Endometrium (tissue), 2 donors: ENCODE data around the gene NUAK1.

Experiments used
- FAIRE-seq: peaks from 2 replicates; lab custom pipeline; 2012; peaks lifted over from hg19 to GRCh38; lab: Jason Lieb, UNC
- donor health status: control.
- donor health status: control.

The NUAK1 gene

DNA sequence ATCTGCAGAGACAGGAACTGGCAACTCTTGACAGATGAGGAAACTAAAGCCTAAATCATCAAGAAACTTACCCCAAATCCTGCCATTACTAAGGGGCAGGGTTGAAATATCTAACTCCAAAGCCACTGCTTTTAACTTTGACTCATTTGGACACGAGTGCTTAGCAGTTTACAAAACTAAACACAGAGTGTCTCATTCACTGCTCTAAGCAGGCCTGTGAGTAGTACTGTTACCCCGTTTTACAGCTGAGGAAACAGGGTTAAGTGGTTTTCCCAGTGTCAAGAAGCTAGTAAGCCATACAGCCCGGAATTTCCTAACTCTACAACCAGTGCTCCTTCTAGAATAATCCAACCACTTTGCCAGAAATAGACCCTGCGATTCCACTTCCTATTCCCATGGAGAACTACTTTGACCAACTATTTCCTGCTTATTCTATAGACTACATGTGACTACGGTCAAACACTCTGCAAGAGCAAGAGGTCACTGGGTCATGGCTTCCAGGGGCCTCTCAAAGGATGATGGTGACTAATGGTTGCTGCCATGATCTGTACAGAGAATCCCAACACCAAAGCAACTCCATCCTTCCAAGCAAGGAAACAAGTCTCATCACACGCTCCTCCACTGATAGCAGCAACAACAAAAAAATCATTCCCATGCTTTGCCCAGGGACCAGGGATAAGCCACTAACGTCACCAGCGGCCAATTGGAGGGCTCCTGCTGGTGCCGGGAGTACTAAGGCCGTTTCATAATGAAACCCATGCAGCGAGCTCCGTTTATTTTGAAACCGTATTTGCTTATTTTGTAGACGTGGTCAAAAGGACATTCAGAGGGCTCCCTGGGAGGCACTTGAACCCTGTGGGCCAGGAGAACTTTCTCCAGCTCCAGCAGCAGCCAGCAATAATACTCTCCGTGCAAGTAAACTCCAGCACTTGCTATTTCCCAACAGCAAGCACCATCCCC lies 56.3 kb downstream of the NUAK1 start:
- no peak for FAIRE-seq

DNA sequence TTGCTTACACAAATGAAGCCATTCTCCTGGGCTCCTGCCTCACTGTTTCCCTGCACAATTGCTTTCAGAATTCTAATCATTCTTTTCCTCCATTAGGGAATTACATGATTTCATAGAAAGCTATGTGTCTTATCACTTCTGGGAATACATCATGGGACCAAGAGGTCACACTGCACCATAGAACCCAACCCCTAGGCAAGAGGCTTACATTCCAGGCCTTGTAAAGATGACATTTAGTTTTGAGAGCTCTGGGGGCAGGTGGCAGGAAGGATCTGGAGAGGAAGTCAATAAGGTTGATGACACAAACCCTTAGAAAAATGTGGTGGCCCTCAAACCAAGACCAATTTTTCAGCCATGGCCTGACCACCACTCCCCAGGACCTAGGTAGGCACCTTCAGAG lies 57.1 kb downstream of the NUAK1 start:
- no peak for FAIRE-seq

DNA sequence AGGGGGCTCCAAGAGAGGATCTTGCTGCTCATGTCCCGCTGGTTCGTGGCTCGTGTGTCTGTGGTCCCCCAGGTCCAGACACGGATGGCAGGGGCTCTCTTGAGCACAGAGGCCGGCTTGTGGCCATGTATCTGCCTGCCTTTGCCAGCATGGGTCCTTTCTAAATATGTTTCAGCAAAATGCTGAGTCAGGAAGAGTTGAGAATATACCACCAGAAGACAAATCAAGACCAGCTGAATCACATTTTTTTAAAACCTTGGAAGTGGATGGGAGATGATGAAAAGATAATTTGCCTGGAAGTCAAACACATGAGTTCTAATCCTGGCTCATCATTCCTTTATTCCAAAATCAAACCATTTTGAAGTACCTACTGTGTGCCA lies 58.0 kb downstream of the NUAK1 start:
- FAIRE-seq, result no peak

DNA sequence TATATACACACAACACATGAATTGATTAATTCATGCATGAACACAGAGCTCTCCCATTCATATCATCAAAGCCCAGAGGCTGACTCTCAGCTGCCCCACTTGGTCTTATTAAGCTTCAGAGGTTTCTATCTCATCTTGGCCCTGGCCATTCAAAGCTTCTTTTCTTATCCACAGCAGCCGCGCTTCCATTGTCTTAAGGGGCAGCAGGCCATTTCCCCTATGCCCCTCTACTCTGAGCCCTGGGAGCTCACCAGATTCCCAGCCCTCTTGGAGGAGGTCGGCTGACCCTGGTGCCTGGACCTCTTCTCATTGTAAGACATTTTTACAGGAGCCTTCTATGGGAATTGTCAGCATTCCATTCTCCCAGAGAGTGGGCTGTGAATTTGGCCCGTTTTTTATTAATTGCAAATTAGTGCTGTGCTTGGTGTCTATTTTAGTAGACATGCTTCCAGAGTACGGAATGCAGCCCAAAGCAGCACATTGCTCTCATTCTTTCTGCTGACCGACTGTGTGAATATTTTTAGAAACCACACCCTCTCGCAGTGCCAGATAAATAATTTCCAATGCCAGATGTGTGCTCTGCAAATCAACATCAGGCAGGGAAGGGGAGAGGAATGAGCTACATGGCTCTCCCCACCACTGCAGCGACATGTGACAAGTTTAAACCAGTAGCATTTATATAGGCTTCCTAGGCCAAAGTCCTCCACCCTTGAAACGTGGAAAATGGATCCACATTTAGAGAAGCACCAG lies 58.5 kb downstream of the NUAK1 start:
- FAIRE-seq, result peak; percentile 91

DNA sequence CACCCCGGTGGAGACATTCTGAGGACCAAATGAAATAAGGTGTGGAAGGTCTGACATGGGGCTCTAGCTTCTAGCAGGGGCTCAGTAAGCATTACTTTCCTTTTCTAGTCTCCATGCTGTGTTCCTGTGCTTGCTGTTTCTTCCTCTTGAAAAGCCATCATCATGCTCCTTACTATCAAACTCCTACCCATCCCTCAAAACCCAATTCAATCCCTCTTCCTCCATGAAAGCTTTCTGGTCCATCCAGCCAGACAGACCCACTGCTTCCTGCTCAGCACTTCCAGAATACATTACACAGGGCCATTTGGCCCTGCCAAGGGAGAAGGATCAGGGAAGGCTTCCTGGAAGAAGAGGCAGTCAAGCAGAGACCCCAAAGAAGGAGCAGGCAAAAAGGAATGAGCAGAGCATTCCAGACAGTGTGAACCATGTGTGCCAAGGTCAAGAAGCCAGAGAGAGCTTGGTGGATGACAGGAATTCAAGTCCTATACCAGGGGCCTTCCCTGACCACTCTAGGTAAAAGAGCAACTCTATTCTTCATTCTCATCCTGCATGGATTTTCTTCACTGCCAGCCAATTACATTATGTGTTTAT lies 59.5 kb downstream of the NUAK1 start:
- no peak for FAIRE-seq

DNA sequence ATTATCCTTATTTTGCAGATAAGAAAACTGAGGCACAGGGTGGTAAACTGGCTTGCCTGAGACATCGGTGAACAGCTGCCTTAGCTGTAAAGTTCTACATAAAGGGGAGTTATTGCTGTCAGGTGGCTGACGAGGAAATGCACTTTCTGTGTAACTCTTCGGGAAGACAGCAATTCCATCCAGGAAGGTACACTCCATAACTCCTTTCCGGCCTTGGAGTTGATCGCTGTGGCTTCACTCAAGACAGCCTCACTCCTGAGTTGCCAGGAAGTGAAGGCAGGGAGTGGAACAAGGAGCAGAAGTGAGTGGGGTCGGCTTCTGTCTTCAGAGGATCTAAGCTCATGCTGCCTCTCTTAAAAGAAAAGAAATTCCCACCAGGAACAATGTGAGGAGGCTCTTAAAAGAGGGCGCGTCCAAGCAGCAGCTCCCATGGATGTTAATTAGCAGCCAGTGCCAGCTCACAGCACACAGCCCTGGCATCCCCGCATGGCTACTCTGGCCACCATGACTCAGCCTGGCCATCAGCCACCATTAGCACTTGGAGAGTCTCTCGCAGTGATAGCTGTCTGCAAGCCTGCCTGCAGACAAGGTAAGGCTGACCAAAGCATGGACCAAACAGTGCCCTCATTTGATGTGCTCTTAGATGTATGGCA lies 60.3 kb downstream of the NUAK1 start:
- no peak for FAIRE-seq

DNA sequence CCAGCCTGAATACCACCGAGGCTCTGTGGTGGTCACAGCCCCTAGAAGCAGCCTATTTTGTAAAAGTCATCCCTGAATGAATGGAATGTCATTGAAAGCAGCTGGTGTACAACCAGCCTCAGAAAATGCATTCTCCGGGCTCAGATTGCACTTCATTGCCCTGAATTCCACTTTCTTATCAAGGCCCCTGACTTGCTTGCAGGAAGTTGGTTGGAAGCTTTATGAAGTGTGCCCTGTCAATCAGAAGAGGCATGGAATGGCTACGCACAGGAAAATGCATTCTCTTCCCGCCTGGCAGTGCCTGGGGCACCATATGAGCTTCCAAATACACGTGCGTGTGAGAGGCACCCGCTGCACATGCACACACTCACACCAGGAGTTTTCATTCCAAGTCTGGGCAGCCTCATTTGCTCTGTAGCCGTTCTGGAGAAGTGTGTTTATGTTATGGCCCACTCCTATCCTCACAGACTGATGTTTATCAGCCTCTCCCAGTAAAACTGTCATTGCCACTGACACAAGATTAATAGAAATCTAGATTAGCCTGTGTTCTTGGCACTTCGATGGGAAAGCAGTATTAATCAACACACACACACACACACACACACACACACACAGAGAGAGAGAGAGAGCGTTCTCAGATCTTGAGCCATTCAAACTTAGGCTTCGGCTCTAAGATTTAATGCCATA lies 63.9 kb downstream of the NUAK1 start:
- no peak for FAIRE-seq

DNA sequence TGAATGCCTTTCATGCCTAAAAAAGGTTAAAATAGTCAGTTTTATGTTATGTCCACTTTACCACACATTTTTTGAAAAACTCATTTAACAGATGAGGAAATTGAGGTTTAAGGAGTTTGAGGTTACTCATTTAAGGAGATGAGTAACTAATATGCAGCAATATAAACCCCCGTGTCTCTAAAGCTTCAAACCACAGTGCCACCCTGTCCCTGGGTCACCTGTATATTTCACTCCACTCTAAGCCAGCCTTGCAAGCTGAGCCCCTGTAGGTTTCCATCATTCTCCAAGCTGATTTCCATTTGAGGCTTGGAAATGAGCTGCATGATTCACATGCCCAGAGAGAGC lies 64.4 kb downstream of the NUAK1 start:
- no peak for FAIRE-seq

DNA sequence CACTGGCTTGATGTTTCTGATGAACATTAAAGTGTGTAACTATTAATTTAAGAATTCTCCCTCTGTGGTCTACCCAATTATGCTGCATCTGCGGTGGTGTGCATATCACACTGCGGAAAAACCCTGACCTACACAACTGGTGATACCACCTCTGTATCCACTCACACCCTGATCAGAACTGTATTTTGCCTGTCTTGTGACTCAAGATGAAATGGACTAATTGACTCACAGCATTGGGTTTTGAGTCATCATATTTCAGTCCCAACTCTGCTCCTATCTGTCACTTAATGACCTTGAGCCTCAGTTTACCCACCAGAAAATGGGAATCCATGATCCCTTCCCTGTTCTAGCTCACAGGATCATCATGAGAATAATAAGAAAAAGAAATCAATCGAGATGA lies 65.6 kb downstream of the NUAK1 start:
- FAIRE-seq, result no peak

DNA sequence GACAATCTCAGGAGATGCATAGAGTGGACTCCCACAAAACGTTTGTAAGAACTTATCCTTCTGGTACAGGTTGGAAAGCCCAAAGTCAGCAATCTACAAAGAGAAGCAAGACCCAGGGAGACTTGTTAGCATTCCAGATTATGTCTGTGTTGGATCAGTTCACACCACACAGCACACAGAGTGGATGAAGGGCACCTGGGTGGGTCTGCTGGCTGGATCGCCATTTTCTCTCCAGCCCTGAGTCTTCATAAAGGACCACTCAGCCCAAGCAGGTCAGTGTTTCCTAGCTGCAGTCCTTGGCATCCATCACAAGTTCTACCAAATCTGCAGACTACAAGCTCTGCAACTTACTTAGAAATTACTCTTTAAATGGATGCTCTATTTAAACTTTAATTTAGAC lies 66.0 kb downstream of the NUAK1 start:
- FAIRE-seq, result no peak

DNA sequence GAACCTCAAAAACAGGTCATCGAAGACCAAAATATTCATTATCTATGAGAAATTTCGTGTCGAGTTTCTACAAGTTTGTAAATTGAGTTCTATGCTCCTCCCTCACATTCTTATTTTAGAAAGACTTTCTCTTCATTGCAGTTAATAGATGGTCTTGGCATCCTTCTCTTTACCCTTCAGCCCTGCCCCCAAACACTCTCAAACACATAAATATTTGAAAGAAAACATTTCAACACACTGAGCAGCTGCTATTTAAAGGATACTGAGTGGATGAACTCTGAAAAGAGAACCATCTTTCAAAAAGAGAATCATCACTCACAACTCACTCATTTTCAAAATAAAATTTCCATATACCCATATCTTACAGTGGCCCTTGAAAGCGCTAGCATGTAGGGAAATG lies 67.1 kb downstream of the NUAK1 start:
- FAIRE-seq, result no peak

DNA sequence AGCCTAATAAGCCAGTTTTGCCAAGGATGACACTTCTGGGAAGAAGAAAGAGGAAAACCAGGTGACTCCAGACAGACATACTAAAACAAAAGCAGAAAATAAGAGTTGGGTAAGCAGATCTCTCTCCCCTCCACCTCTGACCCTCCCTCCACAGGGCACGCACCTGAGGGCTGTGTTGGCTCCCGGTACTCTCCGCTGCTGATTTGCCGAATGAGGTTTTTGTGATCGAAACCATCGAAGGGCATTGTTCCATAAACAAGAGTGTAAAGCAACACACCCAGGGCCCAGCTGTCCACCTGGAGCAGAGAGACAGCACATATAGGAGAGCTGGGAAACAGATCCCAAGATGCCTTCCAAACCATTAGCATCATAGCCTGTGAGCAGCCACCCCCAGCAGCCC lies 68.1 kb downstream of the NUAK1 start:
- no peak for FAIRE-seq

DNA sequence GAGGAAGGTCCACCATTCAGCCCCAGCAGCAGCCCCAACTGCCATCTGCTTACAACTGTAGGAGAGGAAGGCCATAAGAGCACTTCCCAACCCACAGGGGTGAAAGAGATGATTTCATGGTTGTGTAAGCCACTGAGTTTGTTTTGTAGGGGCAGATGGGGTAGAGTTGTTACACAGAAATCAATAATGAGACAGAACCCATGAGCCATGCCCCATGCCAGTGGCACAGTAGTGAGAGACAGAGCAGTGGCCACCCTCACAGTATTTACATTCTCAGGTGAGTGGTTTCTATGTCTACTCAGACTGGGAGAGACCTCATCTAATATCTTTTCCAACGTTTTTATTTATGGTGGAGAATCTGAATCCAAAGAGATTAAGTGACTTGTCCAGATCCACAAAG lies 68.6 kb downstream of the NUAK1 start:
- no peak for FAIRE-seq

DNA sequence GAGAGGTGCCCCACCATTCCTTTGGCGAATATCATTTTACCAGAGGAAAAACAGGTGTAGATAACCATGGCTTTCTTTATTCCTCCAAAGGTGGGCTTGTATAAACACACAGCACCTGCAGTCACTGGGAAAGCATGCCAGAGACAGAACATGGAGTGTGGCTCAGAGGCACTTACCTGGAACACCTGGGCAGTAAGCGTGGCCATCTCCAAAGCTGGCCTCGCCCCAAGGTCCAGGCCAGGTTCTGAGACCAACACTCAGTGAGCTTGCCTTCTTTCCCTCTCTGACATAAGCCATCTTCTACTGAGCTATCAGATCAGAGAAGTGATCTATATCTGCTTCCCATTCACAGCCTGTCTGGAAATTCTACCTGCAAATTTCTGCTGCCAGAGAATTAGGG lies 70.5 kb downstream of the NUAK1 start:
- FAIRE-seq, result no peak

DNA sequence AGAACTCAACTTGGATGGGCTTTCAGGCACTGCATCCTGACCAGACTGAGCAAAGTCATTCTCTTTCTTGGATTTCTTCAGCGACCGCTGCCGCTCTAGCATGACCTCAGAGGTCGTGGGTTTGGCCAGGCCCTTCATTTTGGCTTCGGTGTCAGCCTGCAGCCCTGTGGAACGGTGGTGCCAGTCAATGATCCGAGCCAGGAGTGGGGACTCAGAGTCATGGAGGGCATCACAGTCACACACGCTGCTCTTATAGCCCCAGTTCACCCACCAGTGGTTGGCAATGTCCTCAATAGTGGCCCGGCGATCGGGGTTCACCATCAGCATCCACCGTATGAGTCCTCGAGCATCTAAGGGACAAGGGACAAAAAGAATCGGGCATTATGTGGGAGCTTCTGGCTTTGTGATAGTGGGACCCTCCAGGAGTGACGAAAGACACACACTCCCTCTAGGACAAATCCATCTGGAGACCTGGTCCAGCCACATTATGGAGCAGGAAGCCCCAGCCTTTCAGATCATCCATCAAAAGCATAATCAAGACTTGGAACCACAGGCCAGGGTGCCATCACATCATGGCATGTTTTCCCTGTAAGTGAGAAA lies 71.0 kb downstream of the NUAK1 start:
- FAIRE-seq, result no peak

DNA sequence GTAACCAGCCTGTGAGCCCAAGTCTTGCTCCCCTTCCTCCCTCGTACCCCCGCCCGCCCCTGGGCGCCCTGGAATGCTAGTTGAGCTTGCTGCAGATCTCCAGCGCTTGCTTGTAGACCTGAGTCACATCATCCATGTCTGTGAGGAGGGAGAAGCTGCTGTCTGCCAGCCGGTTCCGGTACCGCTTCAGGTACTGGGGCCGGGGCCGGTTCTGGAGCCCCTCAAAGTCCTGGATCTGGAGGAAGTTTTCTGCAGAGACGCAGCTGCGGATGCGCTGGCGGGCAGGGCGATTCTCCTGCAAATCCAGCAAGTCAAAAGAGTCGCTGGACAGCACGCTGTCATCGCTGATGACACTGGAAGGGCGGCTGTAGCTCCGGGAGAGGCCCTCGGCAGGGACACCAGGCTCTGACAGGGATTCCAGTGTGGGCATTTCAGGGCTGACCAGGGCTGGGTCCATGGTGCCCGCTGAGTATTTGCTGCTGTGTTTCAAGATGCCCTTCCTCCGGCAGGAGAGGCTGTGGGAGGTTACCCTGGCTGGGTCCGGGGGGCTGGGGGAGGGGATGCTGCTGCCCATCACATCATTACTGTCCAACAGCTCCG lies 71.9 kb downstream of the NUAK1 start:
- no peak for FAIRE-seq

DNA sequence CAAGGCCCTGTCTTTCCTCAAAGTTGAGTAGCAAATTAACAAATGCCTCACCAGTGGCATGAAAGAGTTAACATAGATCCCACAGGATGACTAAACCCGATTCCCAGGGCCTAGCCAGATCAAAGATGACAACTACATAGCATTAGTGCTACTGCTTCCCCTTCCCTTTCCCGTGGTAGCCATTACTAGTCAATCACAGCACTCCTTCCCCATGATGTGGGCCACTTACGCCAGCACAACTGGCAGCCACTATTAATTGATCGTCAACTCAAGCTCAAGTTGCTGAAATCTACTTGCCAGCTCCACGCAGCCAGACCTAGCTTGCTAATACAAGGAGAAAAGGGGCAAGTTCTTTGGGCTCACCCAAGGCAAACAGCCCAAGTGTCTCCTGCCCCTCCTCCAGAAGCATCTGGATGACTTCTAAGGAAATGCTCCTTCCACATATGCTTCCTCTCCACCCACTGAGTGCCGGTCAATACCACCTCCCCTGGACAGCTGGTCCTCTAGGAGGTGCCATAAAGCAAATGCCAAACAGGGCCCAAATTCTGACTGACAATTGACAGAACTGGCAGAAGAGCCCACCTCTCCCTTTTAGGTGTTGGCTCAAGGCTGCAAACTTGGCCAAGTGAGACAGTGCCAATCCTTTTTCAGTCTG lies 72.6 kb downstream of the NUAK1 start:
- no peak for FAIRE-seq

DNA sequence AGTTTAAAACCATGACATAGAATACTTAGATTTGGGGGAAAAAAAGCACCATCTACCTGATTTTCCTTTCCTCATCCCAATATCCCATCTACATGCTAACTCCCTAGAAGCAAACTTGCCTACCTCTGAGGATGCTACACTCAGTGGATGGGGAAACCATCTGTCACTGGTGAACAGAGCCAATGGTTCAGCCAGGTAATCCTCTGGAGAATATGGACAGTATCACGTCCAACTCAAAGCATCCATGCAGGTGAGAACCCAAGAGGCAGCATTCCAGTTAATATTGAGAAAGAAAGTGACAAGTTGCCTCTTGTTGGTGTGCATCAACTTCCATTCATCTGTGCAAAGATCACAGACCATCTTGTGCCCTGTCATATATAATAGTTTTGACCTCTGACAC lies 73.2 kb downstream of the NUAK1 start:
- FAIRE-seq, result no peak

DNA sequence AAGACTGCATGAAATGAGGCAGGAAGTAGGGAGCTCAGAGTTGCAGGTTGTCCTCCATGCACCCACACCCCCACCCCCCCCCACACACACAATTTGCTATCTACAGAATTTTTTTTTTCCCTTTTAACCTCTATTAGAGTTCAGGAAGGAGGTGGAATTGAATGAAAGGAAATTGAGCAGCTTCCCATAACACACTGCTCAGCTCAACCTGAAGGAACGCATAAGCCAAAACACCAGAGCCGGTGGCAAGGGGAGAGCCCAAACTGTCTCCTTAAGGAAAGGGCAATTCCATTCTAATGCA lies 74.1 kb downstream of the NUAK1 start:
- no peak for FAIRE-seq

DNA sequence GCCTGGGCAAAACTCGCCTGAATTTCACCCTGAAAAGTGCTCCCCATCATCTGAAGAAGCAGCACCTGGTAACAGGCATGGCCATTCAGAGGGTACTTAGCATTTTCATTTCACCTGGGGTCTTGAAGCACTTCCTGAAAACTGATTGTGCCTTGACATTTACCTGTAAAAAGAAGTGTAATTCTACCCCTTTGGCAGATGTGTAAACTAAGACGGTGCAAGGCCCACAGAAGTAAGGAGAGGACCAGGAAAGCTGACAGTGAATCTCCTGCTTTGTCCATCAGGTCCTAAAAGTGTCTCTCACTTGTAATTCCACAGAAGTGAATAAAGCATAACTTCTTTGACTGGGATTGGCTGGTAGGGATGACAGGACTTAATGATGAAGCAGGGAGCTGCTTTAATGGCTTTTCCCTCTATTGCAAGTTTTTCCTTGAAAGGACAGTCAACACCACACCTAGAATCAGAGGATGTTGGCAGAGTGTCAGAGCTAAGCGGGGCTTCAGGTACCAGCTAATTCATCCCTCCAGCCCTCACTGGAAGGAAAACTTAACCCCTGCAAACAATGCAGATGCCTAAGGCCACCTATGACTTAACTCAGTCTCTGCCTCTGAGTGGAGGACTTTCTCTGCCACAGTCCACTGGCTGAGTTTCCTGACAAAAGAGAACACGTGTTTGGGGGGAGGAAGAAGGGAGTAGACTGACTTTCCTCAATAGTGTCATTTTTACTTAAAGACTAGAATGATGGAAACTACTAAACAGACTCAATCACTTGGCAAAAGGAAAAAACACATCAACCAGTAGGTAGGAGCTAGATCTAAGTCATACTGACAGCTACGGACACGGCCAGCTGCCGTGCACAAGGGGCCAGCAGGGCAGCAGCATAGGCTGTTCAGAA lies 74.7 kb downstream of the NUAK1 start:
- no peak for FAIRE-seq
